ENCODE results near the gene CEPT1.

Gene CEPT1

DNA sequence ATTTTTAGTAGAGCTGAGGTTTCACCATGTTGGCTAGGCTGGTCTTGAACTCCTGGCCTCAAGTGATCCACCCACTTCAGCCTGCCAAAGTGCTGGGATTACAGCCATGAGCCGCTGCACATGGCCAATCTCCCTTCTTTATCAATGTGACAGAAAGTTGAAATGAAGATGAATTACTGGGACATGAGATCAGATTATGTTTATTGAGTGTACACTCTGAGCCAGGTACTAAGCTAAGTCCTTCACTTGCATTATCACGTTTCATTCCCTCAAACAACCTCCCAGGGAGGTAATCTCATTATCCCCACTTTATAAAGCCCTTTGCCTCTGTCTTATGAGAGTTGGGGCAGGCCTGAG lies 81.2 kb downstream of the CEPT1 start:
- no peak for DNase-seq (ENCODE audit: extremely low spot score)
- POLR2A ChIA-PET, result interaction anchor here (0.6 kb wide), 1 partner anchor 179 kb away, joined by 4 read pairs; no protein-coding TSS in a partner anchor
- CTCF ChIA-PET, result interaction anchor here (0.7 to 1.2 kb wide), 4 partner anchors 9 to 582 kb away, joined by 3 to 5 read pairs (median 4); no protein-coding TSS in a partner anchor
- TF ChIP-seq FOXA1 (IDR thresholded peaks at IDR 0.05) (no peak), TARDBP (IDR thresholded peaks at IDR 0.05) (no peak), FOXM1 (IDR thresholded peaks at IDR 0.05; ENCODE audit: borderline replicate concordance) (no peak), NFRKB (IDR thresholded peaks at IDR 0.05) (no peak), SUZ12 (IDR thresholded peaks at IDR 0.05) (no peak), LEF1 (IDR thresholded peaks at IDR 0.05; ENCODE audit: borderline replicate concordance) (no peak), SP1 (IDR thresholded peaks at IDR 0.05) (no peak), ZNF384 (IDR thresholded peaks at IDR 0.05) (no peak), ELF4 (IDR thresholded peaks at IDR 0.05) (no peak), CTBP1 (IDR thresholded peaks at IDR 0.05; ENCODE audit: borderline replicate concordance) (no peak), L3MBTL2 (conservative IDR thresholded peaks at IDR 0.05) (no peak), HDGF (IDR thresholded peaks at IDR 0.05; ENCODE audit: borderline replicate concordance) (no peak)
- TF ChIP-seq, protein P1, sequence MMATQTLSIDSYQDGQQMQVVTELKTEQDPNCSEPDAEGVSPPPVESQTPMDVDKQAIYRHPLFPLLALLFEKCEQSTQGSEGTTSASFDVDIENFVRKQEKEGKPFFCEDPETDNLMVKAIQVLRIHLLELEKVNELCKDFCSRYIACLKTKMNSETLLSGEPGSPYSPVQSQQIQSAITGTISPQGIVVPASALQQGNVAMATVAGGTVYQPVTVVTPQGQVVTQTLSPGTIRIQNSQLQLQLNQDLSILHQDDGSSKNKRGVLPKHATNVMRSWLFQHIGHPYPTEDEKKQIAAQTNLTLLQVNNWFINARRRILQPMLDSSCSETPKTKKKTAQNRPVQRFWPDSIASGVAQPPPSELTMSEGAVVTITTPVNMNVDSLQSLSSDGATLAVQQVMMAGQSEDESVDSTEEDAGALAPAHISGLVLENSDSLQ (IDR thresholded peaks at IDR 0.05), result no peak

DNA sequence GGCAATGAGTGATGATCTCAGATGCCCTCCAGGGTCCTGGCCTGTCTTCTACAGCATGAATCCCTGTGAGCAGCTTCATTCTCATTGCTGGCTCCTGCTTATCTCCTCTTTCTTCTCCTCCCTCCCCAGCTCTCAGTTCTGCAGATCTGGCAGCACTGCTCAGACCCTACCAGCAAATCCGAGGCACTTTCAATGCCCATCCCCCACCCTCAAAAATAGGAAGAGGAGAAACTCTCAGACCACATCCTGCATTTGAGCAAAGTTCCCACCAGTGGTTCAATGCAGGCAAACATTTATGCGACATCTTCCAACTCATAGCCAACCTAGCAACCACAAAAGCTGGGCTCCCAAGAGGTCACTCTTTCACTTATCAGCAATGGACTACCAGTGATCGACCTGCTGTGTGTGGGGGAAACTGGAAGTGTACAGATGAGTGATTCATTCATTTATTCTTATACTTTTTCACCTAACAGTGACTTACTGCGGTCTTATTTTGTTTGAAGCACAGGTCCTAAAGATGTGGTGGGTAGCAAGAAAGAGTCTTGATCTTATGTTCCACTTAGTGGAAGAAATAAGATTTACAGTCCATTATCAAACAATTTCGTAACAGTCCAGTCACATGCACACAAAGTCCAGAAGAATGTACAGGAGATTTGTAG lies 81.7 kb downstream of the CEPT1 start:
- no peak for TF ChIP-seq ARNT (IDR thresholded peaks at IDR 0.05)
- no peak for TF ChIP-seq HDGF (IDR thresholded peaks at IDR 0.05; ENCODE audit: borderline replicate concordance)
- no peak for TF ChIP-seq NFRKB (IDR thresholded peaks at IDR 0.05)
- TF ChIP-seq FOXK2 (IDR thresholded peaks at IDR 0.05), result no peak
- TF ChIP-seq TARDBP (IDR thresholded peaks at IDR 0.05), result no peak
- no peak for TF ChIP-seq LEF1 (IDR thresholded peaks at IDR 0.05; ENCODE audit: borderline replicate concordance)
- TF ChIP-seq, protein P1 (IDR thresholded peaks at IDR 0.05), result no peak
- no peak for TF ChIP-seq CTBP1 (IDR thresholded peaks at IDR 0.05; ENCODE audit: borderline replicate concordance)
- TF ChIP-seq BHLHE40 (IDR thresholded peaks at IDR 0.05; ENCODE audit: borderline replicate concordance), result no peak
- no peak for TF ChIP-seq FOXA1 (IDR thresholded peaks at IDR 0.05)
- TF ChIP-seq ELF4 (IDR thresholded peaks at IDR 0.05), result no peak
- TF ChIP-seq ZNF384 (IDR thresholded peaks at IDR 0.05), result no peak
- POLR2A ChIA-PET, result interaction anchor here (0.6 kb wide), 1 partner anchor 178 kb away, joined by 4 read pairs; no protein-coding TSS in a partner anchor
- DNase-seq (ENCODE audit: extremely low spot score), result no peak
- CTCF ChIA-PET, result interaction anchor here (1.0 to 1.2 kb wide), 3 partner anchors 8 to 179 kb away, joined by 3 to 5 read pairs (median 4); no protein-coding TSS in a partner anchor

DNA sequence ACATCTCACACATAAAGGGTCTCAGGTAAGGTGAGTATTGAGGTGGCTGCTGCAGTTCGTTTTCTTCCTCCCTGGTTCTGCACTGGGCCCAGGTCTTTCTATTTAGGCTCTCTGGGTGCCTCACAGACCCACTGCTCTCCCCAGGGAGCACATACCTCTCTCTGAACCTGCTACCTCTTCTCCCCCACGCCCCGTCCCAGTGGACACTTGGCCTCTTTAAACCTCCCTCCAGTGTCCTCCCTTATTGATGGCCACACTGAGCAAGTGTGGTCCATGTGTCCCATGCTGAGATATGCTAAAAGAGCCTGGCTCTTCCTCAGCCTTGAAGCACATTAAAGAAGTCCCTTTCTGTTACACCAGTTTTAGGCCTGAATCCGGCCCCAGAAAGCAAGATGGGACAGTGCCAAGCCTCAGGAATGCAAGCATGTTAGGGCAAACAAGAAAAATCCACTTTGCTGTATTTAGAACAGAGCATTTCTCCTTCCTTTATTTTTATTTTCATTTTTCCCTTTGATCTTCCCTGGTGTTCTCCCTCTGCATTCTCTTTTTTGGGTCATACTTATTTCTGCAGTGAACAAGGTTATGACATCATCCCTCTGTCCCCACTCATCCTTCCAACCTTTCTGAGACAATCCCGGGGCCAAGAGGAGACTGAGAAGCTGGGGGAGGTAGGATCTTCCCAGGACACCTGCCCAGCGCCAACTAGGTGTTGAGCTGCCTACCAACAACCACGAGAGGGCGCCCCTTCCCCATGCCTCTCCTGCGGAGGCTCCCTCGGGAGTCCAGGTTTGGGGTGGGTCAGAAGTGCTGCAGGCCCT lies 82.5 kb downstream of the CEPT1 start:
- DNase-seq (ENCODE audit: extremely low spot score), result peak; percentile 86
- CTCF ChIA-PET, result interaction anchor here (0.9 to 1.8 kb wide), 7 partner anchors 20 to 218 kb away, joined by 3 to 23 read pairs (median 3); no protein-coding TSS in a partner anchor
- no peak for TF ChIP-seq NFRKB (IDR thresholded peaks at IDR 0.05)
- TF ChIP-seq FOXA1 (IDR thresholded peaks at IDR 0.05), result no peak
- TF ChIP-seq ARNT (IDR thresholded peaks at IDR 0.05), result no peak
- no peak for TF ChIP-seq FOXM1 (IDR thresholded peaks at IDR 0.05; ENCODE audit: borderline replicate concordance)
- POLR2A ChIA-PET, result no interaction called here

DNA sequence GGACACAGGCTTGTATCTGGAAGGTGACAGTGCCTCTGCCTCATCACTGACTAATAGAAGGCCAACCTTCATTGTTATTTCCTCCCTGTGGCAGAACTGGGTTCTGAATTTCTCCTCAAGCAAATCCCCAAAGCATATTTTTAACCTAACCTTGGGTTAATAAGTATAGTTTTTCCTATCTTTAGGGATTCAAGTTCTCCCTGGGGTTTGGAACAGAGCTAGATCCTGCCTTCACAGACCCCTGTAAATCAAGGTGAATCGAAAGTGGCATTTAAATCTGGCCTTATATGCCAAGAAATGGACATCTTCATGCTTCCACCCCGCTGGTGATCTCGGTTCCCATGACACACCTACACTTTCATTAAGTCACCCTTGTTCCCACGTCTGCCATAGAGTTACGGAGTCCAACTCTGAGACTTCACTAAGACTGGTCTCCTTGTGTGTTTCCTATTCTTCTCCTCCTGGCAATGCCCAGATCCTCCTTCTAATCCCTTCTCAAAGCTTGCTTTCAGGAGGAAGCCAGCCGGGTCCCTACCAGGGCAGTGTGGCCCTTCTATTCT lies 83.2 kb downstream of the CEPT1 start:
- TF ChIP-seq FOXK2 (IDR thresholded peaks at IDR 0.05), result no peak
- no peak for TF ChIP-seq SUZ12 (IDR thresholded peaks at IDR 0.05)
- TF ChIP-seq ELF4 (IDR thresholded peaks at IDR 0.05), result no peak
- no peak for TF ChIP-seq BHLHE40 (IDR thresholded peaks at IDR 0.05; ENCODE audit: borderline replicate concordance)
- TF ChIP-seq L3MBTL2 (conservative IDR thresholded peaks at IDR 0.05), result no peak
- no peak for TF ChIP-seq FOXA1 (IDR thresholded peaks at IDR 0.05)
- no peak for TF ChIP-seq HDGF (IDR thresholded peaks at IDR 0.05; ENCODE audit: borderline replicate concordance)
- TF ChIP-seq ZNF384 (IDR thresholded peaks at IDR 0.05), result no peak
- no peak for TF ChIP-seq CTBP1 (IDR thresholded peaks at IDR 0.05; ENCODE audit: borderline replicate concordance)
- no peak for TF ChIP-seq NFRKB (IDR thresholded peaks at IDR 0.05)
- no peak for TF ChIP-seq SP1 (IDR thresholded peaks at IDR 0.05)
- no peak for TF ChIP-seq FOXM1 (IDR thresholded peaks at IDR 0.05; ENCODE audit: borderline replicate concordance)
- TF ChIP-seq, protein P1 (IDR thresholded peaks at IDR 0.05), result no peak
- no peak for TF ChIP-seq LEF1 (IDR thresholded peaks at IDR 0.05; ENCODE audit: borderline replicate concordance)
- TF ChIP-seq ARNT (IDR thresholded peaks at IDR 0.05), result no peak
- TF ChIP-seq TARDBP (IDR thresholded peaks at IDR 0.05), result no peak
- ChIA-PET POLR2A (no interaction called here), CTCF (interaction anchor here (0.9 to 1.8 kb wide), 8 partner anchors 21 to 218 kb away, joined by 3 to 23 read pairs (median 3); no protein-coding TSS in a partner anchor)
- DNase-seq (ENCODE audit: extremely low spot score), result no peak

DNA sequence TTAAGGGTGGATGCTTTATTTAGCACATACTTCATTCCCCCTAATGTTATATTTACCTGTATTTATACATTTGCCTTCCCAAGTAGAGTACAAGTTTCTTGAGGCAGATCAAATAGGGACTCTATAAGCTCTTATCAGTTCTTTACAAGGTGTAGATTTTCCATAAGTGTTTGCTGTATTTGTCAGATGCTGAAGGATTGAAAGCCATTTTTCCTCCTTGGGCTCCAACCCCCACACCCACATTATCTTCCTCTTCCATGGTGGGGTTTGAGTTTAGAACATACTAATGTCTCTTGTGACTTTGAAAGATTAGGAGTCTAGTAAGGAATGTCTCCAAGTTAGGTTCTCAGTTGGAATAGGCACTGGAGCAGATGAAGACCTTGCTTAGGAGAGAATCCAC lies 85.1 kb downstream of the CEPT1 start:
- no peak for DNase-seq (ENCODE audit: extremely low spot score)
- ChIA-PET POLR2A (no interaction called here), CTCF (no interaction called here)
- no peak for TF ChIP-seq L3MBTL2 (conservative IDR thresholded peaks at IDR 0.05)
- TF ChIP-seq ZNF384 (IDR thresholded peaks at IDR 0.05), result no peak
- no peak for TF ChIP-seq ARNT (IDR thresholded peaks at IDR 0.05)
- no peak for TF ChIP-seq FOXM1 (IDR thresholded peaks at IDR 0.05; ENCODE audit: borderline replicate concordance)
- TF ChIP-seq TARDBP (IDR thresholded peaks at IDR 0.05), result no peak
- no peak for TF ChIP-seq SUZ12 (IDR thresholded peaks at IDR 0.05)
- TF ChIP-seq BHLHE40 (IDR thresholded peaks at IDR 0.05; ENCODE audit: borderline replicate concordance), result no peak
- no peak for TF ChIP-seq NFRKB (IDR thresholded peaks at IDR 0.05)
- TF ChIP-seq LEF1 (IDR thresholded peaks at IDR 0.05; ENCODE audit: borderline replicate concordance), result no peak
- no peak for TF ChIP-seq SP1 (IDR thresholded peaks at IDR 0.05)
- TF ChIP-seq, protein P1 (IDR thresholded peaks at IDR 0.05), result no peak
- TF ChIP-seq FOXA1 (IDR thresholded peaks at IDR 0.05), result no peak
- TF ChIP-seq ELF4 (IDR thresholded peaks at IDR 0.05), result no peak
